Measurements from ENCODE around the gene PIK3R5. TPM values are rescaled to one million over a fixed set of nuclear protein-coding genes. Genes with fewer than 3 reads are reported as not detected.

Gene PIK3R5
- polyA plus RNA-seq, 1 donor (not counting 4 experiments of a cell fraction or from before 2014, with no cell fraction given) = not detected

- TF ChIP-seq EZH2 (IDR thresholded peaks at IDR 0.05; ENCODE audit: low read length) = no peak
- no peak for TF ChIP-seq CTCF (optimal IDR thresholded peaks at IDR 0.05 in 1 of 3, IDR thresholded peaks at IDR 0.05 in 1 of 3, conservative IDR thresholded peaks at IDR 0.05 in 1 of 3; ENCODE audit: extremely low read depth in 1 of 3, insufficient read depth in 2 of 3, low read length in 3 of 3)
- no peak overlapping the region for H3K4me2 ChIP-seq (ENCODE audit: control insufficient read depth, extremely low read depth, insufficient read depth, low read depth, low read length)
- no peaks in the 10 kb centered on the region for H3K27me3 ChIP-seq (ENCODE audit: control insufficient read depth, extremely low read depth, insufficient read depth, low read length)
- H3K4me1 ChIP-seq (ENCODE audit: control insufficient read depth, extremely low read depth, insufficient read depth, low read length) = no peaks in the 10 kb centered on the region
- no peaks in the 10 kb centered on the region for H3K79me2 ChIP-seq (ENCODE audit: control insufficient read depth, insufficient read depth, low read length)
- H3K4me3 ChIP-seq (ENCODE audit: control insufficient read depth in 2 of 3, extremely low read depth in 1 of 3, insufficient read depth in 2 of 3, low read depth in 1 of 3, low read length in 3 of 3) = no peak overlapping the region
- H3K9me1 ChIP-seq (ENCODE audit: control insufficient read depth, extremely low read depth, insufficient read depth, low read length) = no peaks in the 10 kb centered on the region
- H3K9ac ChIP-seq (ENCODE audit: control insufficient read depth, extremely low read depth, insufficient read depth, low read length) = no peak overlapping the region
- H4K20me1 ChIP-seq (ENCODE audit: control insufficient read depth, extremely low read depth, insufficient read depth, low read length) = no peaks in the 10 kb centered on the region
- H3K27ac ChIP-seq (ENCODE audit: control insufficient read depth, insufficient read depth, low read length) = no peak overlapping the region
- no peak for DNase-seq (ENCODE audit: low read depth, low spot score)
- H3K9me3 ChIP-seq (ENCODE audit: control insufficient read depth, low read depth, low read length) = no peaks in the 10 kb centered on the region
- dilution Hi-C loops (cut with MboI; ENCODE audit: extremely low pct_ligation_motif_present, low sequenced_read_pairs) = no loop called here
- H3K36me3 ChIP-seq (ENCODE audit: control insufficient read depth in 2 of 2, extremely low read depth in 1 of 2, insufficient read depth in 2 of 2, low read length in 2 of 2) = no peaks in the 10 kb centered on the region
- no peak overlapping the region for H2AFZ ChIP-seq (ENCODE audit: control insufficient read depth, low read length)
- no peak for FAIRE-seq
Observed at GRCh38 chr17:8870406-8871040, 95.0 kb downstream of the PIK3R5 start.

- no peak for FAIRE-seq
- no peaks in the 10 kb centered on the region for H3K4me1 ChIP-seq (ENCODE audit: control insufficient read depth, extremely low read depth, insufficient read depth, low read length)
- TF ChIP-seq CTCF (optimal IDR thresholded peaks at IDR 0.05 in 1 of 3, IDR thresholded peaks at IDR 0.05 in 1 of 3, conservative IDR thresholded peaks at IDR 0.05 in 1 of 3; ENCODE audit: extremely low read depth in 1 of 3, insufficient read depth in 2 of 3, low read length in 3 of 3) = no peak
- no peak for TF ChIP-seq EZH2 (IDR thresholded peaks at IDR 0.05; ENCODE audit: low read length)
Observed at GRCh38 chr17:8869114-8869815, 96.2 kb downstream of the PIK3R5 start.

More at GRCh38 chr17:8869114-8869815, 96.2 kb downstream of the PIK3R5 start:
- no peaks in the 10 kb centered on the region for H3K9me3 ChIP-seq (ENCODE audit: control insufficient read depth, low read depth, low read length)
- no peak overlapping the region for H2AFZ ChIP-seq (ENCODE audit: control insufficient read depth, low read length)
- no peaks in the 10 kb centered on the region for H3K27me3 ChIP-seq (ENCODE audit: control insufficient read depth, extremely low read depth, insufficient read depth, low read length)
- no peak overlapping the region for H3K27ac ChIP-seq (ENCODE audit: control insufficient read depth, insufficient read depth, low read length)
- no peaks in the 10 kb centered on the region for H3K79me2 ChIP-seq (ENCODE audit: control insufficient read depth, insufficient read depth, low read length)
- no peaks in the 10 kb centered on the region for H4K20me1 ChIP-seq (ENCODE audit: control insufficient read depth, extremely low read depth, insufficient read depth, low read length)
- no peak for DNase-seq (ENCODE audit: low read depth, low spot score)
- H3K9me1 ChIP-seq (ENCODE audit: control insufficient read depth, extremely low read depth, insufficient read depth, low read length) = no peaks in the 10 kb centered on the region
- no peaks in the 10 kb centered on the region for H3K36me3 ChIP-seq (ENCODE audit: control insufficient read depth in 2 of 2, extremely low read depth in 1 of 2, insufficient read depth in 2 of 2, low read length in 2 of 2)
- no peak overlapping the region for H3K9ac ChIP-seq (ENCODE audit: control insufficient read depth, extremely low read depth, insufficient read depth, low read length)
- dilution Hi-C loops (cut with MboI; ENCODE audit: extremely low pct_ligation_motif_present, low sequenced_read_pairs) = no loop called here
- no peak overlapping the region for H3K4me3 ChIP-seq (ENCODE audit: control insufficient read depth in 2 of 3, extremely low read depth in 1 of 3, insufficient read depth in 2 of 3, low read depth in 1 of 3, low read length in 3 of 3)
- H3K4me2 ChIP-seq (ENCODE audit: control insufficient read depth, extremely low read depth, insufficient read depth, low read depth, low read length) = no peak overlapping the region
